Measurements from ENCODE around the gene ZBTB7C.

Gene ZBTB7C

DNA sequence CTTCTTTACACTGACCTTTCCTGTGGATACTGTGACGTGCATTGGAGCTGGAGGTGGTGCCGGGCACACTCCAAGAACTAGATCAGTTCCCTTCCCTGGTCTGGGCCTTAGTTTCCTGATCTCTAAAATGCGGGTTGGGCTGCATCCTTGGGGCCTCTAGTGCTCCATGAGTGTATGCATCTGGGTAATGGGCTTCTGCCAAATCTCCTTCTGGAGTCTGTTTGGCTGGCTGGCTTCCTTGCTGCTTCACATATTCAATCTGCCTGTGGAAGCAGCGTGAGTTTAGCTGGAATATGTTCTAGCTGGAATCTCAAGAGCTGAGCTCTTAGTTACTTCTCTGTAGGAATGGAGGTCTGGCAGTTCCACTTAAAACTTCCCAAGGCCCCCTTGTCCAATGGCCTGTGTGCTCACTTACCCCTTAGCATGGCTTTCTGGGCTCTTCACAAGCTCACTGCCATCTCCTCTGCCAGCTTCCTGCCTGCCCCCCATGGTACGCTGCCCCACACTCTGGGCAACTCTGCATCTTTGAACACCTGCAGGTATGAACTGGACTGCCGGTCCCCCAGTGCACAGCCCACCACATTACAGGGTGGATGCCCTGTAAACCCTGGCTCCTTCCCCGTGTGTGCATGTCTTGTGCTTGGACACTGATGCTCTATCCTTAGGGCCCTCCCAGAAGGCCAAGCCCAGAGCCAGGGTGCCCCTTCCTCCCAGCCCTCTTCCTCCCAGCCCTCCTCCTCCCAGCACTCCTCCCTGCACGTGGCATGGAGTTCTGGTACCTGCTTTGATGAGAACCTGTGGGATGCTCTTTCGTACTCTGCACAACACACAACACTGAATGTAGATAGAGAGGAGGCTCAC, 375.2 kb downstream of the ZBTB7C start:
- TF ChIP-seq, protein P1, sequence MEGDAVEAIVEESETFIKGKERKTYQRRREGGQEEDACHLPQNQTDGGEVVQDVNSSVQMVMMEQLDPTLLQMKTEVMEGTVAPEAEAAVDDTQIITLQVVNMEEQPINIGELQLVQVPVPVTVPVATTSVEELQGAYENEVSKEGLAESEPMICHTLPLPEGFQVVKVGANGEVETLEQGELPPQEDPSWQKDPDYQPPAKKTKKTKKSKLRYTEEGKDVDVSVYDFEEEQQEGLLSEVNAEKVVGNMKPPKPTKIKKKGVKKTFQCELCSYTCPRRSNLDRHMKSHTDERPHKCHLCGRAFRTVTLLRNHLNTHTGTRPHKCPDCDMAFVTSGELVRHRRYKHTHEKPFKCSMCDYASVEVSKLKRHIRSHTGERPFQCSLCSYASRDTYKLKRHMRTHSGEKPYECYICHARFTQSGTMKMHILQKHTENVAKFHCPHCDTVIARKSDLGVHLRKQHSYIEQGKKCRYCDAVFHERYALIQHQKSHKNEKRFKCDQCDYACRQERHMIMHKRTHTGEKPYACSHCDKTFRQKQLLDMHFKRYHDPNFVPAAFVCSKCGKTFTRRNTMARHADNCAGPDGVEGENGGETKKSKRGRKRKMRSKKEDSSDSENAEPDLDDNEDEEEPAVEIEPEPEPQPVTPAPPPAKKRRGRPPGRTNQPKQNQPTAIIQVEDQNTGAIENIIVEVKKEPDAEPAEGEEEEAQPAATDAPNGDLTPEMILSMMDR (IDR thresholded peaks at IDR 0.05; ENCODE audit: borderline replicate concordance, control extremely low read depth, extremely low read depth, insufficient read depth, missing control alignments): no peak
- in situ Hi-C loops (cut with MboI; ENCODE audit: low sequenced_read_pairs, unreplicated experiment): no loop called here
- no peak for DNase-seq (ENCODE audit: low spot score)

DNA sequence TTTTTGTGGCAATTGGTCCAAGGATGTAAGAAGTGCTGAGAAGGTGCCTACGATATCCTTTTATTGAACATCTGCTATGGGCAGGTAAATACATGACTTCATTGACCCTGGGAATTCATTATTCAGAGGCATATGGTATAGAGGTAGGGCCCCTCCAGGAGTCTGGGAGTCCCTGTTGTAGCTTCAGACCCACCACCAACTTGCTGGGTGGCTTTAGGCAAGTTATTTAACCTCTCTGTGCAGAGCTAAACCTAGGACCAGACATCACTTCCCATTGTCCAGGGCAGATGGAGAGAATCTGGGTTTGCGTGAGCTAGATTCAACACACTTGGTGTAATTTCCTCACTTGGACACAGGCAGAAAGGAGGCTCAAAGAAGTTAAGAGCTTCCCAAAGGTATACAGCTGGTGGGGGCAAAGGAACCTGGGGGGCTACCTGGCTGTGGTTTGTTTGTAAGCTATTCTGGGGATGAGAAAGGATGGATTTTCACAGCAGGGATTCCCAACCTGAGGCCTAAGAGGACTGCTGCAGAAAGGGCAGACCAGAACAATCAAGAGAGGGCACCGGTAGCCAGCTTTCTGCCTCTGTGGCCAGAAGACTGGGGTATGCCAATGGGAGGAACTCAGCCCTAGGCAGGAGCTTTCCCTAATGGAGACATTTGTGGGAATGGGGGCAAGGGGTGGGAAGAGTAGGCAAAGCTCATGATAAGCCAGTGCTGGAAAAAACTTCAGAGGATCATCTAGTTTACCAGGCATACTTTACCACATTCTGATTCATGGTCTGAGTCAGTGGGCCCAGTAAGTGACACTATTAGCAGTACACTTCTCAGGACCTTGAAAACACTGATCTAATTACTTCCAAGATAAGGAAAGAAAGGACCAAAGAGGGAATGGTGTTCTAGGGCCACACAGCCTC, 376.1 kb downstream of the ZBTB7C start:
- TF ChIP-seq, protein P1 (IDR thresholded peaks at IDR 0.05; ENCODE audit: borderline replicate concordance, control extremely low read depth, extremely low read depth, insufficient read depth, missing control alignments): no peak
- no peak for DNase-seq (ENCODE audit: low spot score)
- in situ Hi-C loops (cut with MboI; ENCODE audit: low sequenced_read_pairs, unreplicated experiment): no loop called here

DNA sequence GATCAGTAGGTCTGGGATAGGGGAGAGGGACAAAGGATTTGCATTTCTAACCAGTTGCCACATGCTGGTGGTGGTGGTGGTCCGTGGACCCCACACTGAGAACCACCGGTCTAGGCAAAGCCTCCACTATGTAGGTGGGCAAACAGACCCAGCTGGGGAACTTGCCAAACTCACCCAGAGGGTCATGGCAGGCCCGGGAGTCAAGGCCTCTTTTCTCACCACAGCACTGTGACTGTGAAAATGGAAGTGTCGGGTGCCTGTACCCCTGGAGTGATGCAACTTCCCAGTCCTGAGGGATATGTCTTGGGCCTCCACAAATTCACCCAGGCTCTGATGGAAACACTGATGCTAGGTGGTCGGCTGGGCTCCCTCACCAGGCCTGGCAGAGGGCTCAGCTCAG, 377.5 kb downstream of the ZBTB7C start:
- TF ChIP-seq, protein P1 (IDR thresholded peaks at IDR 0.05; ENCODE audit: borderline replicate concordance, control extremely low read depth, extremely low read depth, insufficient read depth, missing control alignments): no peak
- in situ Hi-C loops (cut with MboI; ENCODE audit: low sequenced_read_pairs, unreplicated experiment): no loop called here
- no peak for DNase-seq (ENCODE audit: low spot score)

DNA sequence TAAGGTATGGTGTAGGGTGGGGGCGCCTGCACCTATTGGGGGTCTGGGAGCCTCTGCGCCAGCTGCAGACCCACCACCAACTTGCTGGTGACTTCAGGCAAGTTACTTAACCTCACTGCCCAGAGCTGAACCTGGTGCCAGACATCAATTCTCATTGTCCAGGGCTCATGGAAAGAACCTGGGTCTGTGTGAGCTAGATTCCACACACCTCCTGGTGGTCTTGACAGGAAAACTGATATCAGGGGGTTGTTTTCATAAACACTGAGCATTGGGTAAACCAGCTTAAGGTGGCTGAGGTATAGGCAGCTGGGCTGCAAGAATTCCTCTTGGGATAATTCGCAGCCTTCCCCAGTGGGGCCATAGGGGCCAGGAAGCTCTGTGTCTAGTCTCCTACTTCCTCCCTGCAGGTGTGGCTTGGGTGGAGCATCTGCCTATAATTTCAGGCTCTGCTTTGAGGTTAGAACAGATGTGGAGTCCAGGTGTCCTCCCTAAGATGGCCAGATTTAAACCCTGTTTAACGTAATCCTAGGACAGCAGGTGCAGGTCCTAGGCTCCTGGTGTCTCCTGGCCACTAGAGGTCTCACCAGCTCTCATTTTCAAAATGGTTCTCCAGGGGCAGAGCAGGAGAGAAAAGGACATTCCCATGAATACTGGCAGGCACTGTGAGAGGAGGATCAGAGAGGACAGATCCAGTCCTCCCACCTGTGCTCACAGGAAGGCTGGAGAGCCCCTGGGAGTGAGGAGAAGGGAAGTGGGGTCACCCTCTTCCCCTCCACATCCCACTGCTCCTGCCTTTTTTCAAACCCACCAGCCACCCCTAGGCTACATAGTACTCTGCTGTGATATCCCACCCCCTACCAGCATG, 378.3 kb downstream of the ZBTB7C start:
- TF ChIP-seq, protein P1 (IDR thresholded peaks at IDR 0.05; ENCODE audit: borderline replicate concordance, control extremely low read depth, extremely low read depth, insufficient read depth, missing control alignments): peak; percentile 43
- peak; percentile 57 for DNase-seq (ENCODE audit: low spot score)
- in situ Hi-C loops (cut with MboI; ENCODE audit: low sequenced_read_pairs, unreplicated experiment): no loop called here

DNA sequence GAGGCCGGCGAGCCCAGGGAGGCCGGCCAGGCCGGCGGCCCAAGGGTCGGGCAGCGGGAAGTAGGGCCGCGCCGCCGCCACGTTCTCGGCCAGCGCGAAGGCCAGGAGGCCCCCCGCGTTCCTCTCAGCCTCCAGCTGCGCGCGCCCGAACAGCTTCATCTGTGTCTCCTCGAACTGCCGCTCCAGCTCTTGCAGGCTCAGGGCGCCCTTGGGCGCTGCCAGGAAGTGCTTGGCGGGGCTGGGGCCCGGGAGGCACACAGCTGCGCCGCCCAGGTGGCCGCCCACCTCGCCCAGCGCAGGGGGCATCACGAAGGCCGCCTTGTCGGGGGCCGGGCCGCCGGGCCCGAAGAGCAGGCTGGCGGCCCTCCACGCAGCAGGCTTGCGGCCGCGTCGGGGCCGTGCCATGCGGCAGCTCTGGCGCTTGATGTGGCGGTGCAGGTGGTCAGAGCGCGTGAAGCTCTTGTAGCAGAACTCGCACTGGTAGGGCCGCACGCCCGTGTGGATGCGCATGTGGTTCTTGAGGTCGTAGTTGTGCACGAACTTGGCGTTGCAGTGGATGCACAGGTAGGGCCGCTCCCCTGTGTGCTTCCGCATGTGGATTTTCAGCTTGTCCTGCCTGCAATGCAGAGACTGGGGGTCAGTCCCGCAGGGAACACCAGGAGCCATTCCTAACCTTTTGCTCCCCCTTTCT, 379.7 kb downstream of the ZBTB7C start:
- TF ChIP-seq, protein P1 (IDR thresholded peaks at IDR 0.05; ENCODE audit: borderline replicate concordance, control extremely low read depth, extremely low read depth, insufficient read depth, missing control alignments): no peak
- DNase-seq (ENCODE audit: low spot score): no peak
- in situ Hi-C loops (cut with MboI; ENCODE audit: low sequenced_read_pairs, unreplicated experiment): loop anchor here (5.0 kb wide), 1 partner anchor 257 kb away; no protein-coding TSS in a partner anchor
